NOMO-1 treated with dmso at 0.1 percent for 144 hours (cell line): ENCODE results near the gene SPATA32.

ENCODE experiments used
- DNase-seq: peaks from one replicate; lab custom pipeline; 2025; ENCODE audit not compliant: unreplicated experiment; lab: John Stamatoyannopoulos, UW

The SPATA32 gene

GRCh38 chr17:45247429-45248131 lies 14.3 kb downstream of the SPATA32 start:
- peak; percentile 98 for DNase-seq

- DNase-seq = no peak
Measured at GRCh38 chr17:45246861-45247428, 14.9 kb downstream of the SPATA32 start.

GRCh38 chr17:45246338-45246737 lies 15.6 kb downstream of the SPATA32 start:
- DNase-seq = no peak

GRCh38 chr17:45244725-45245656 lies 16.9 kb downstream of the SPATA32 start:
- DNase-seq = no peak

- no peak for DNase-seq
Measured at GRCh38 chr17:45243750-45244149, 18.1 kb downstream of the SPATA32 start.

GRCh38 chr17:45242029-45242414 lies 19.9 kb downstream of the SPATA32 start:
- DNase-seq = no peak

GRCh38 chr17:45241328-45242028 lies 20.4 kb downstream of the SPATA32 start:
- DNase-seq = no peak

- no peak for DNase-seq
Measured at GRCh38 chr17:45240905-45241327, 21.0 kb downstream of the SPATA32 start.

GRCh38 chr17:45238155-45238774 lies 23.6 kb downstream of the SPATA32 start:
- DNase-seq = no peak

- no peak for DNase-seq
Measured at GRCh38 chr17:45237686-45238085, 24.2 kb downstream of the SPATA32 start.

- no peak for DNase-seq
Measured at GRCh38 chr17:45236282-45236606, 25.6 kb downstream of the SPATA32 start.

- DNase-seq = peak; percentile 38
Measured at GRCh38 chr17:45235416-45236281, 26.2 kb downstream of the SPATA32 start.

- DNase-seq = no peak
Measured at GRCh38 chr17:45234641-45235415, 27.1 kb downstream of the SPATA32 start.

GRCh38 chr17:45233423-45233924 lies 28.4 kb downstream of the SPATA32 start:
- no peak for DNase-seq

- DNase-seq = no peak
Measured at GRCh38 chr17:45232514-45233422, 29.1 kb downstream of the SPATA32 start.

GRCh38 chr17:45231481-45232116 lies 30.3 kb downstream of the SPATA32 start:
- DNase-seq = no peak

GRCh38 chr17:45230787-45231480 lies 31.0 kb downstream of the SPATA32 start:
- no peak for DNase-seq
